NK-92 treated with Interleukin-12 subunit alpha and Interleukin-12 subunit beta, amount 100 ng/mL, for 24 hours (cell line): ENCODE measurements around the gene ANK3.

ENCODE experiments used
- DNase-seq: peaks from one replicate; lab custom pipeline; 2025; lab: John Stamatoyannopoulos, UW

The ANK3 gene

GRCh38 chr10:60031183-60031582 is 358.5 kb downstream of the ANK3 start:
- DNase-seq = no peak

DNA sequence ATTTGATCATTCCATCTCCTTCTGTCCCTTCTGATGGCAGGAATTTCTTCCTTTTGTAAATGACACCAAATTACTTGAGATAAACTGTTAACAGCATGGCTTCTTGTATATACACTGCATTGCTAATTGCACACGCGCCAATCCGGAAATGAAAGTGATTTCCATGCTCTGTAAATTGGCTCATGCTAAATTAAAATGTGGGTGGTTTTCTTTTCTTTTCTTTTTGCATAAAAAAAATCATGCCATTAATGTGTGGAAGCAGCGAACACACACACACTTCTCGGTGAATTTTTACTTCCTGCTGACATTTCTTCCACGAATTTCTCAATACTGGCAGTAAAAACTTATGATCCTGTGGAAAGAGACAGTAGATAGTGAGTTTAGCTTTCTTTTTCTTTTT is 360.2 kb downstream of the ANK3 start:
- no peak for DNase-seq

GRCh38 chr10:60028081-60028480 is 361.6 kb downstream of the ANK3 start:
- DNase-seq = no peak

- DNase-seq = no peak
Measured at GRCh38 chr10:60025279-60025678, 364.4 kb downstream of the ANK3 start.

- DNase-seq = no peak
Measured at GRCh38 chr10:60024506-60024905, 365.2 kb downstream of the ANK3 start.

DNA sequence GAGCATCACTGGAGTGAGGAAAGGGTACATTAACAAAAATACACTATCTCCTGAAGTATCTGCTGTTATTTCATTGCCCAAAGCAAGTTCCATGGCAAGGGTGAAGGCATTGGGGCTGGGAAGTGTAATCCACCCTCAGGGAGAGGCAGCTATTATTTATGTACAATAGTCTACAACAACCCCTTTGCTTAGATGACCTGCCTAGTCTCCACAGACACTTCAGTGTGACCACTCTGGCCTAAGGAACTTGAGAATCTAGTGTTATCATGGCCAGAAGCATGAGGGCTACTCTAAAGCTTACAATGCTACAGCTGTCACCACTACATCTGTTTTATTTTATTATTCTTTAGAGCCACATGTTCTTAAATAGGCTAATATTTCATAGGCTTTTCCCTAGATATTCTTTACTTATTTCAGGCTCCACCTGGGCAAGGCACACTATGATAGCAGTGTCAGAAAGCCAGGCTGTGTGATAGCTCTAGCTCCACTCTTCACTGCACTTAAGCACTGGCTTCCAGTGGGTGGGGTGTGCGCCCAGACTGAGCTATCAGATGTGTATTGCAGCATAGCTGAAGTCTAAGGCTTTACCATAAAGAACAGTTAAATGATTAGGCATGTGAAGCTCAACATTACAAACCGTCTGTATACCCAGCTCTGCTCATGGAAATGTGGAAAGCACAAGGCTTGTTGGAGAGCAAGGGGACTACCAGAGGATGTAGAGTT is 366.4 kb downstream of the ANK3 start:
- DNase-seq = no peak

DNA sequence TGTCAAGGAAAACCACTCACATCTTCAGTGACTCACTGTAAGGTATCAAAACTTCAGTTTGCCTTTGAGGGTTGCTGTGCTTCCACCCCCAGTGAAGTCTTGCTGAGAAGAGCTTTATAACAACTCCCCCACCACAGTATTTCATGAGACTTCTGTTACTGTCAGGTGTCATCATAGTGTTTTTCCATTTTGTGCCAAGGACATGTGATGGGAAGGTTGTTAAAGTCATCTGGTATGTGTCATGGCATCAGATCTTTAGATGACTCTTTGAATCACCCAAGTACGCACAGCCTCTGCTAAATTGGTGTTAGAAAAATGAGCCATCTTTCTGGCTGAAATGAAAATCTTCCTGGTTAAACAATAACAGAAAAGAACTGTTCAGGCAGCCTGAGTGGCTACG is 368.3 kb downstream of the ANK3 start:
- no peak for DNase-seq

DNA sequence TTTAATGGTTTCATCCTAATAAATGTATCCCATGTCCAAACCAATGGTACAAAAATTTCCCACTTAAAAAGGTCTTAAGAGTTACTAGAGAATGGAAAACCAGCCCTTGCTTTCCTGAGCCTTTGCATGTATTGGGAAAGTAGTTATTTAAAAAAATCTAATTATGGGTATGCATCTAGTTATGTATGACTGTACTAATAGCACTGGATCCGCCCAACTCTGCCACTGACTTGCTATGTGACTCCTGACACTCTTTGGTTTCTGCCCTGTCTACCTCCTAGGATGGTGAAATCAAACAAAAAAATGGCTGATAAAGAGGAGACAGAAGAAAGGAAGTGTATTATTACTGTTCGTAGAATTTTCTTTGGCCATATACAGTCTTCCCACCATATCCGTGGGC is 372.9 kb downstream of the ANK3 start:
- DNase-seq = no peak

DNA sequence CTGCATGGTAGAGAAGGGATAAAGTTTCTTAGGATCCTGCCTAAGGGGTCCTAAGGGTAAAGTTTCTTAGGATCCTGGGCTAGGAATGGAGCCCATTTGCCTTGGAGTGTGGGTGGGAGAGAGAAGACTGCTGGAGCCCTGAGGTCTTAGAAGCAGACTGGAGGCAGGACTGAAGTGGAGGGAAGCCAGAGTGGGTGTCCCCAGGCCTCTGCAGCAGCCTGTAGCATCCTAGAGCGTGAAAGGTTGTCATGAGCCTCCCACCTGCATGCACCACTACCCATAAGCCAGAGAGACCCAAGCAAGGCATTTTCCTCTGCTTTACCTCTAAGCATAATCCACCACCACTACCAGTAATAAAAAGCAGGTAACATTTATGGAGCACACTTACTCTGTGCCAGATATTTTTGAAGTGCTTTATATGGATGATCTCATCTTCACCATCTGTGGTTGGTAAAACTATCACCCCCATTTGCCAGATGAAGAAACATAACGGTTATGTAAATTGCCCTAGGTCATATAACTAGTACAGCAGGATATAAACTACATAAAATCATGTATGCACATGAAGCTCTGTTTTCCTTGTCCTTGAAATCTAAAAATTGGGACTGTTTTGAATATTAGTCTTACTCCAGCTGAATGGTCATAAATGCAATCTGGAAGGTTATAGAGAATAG is 379.8 kb downstream of the ANK3 start:
- DNase-seq = no peak

DNA sequence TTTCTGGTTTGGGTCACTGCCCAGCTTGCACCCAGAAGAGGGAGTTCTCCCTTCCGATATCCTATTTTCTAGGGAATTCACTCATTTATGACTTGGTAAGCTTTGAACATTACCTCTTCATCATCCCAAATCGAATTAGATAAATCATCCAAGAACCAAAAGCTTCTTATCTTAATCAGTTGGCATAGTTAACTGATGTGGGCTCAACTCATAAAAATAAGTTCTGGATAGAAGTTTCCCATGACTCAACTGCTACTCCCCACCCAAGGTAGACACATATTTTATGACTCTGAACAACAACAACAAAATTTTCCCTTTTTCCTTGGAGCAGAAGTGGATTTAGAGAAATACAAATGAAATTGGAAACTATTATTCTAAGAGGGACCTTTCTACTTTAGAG is 380.4 kb downstream of the ANK3 start:
- no peak for DNase-seq

DNA sequence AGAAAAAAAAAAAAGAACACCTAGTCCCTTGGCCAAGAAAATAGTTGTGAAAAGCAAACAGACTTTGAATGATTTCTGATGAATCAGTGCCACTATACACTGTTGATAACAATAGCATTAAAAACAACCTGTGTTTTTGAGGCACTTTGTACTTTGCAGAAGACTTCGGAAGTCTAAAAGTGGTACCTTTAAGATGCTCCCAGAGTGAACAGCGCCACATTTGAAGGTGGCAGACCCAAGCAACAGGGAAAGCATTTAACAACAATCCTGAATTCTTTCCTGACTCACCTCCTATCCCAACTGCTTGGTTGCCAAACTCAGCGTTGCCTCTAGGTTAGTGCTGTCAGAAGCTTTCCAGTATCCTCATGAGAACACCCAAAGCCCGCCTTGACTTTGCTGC is 380.9 kb downstream of the ANK3 start:
- DNase-seq = no peak

GRCh38 chr10:60006062-60006461 is 383.6 kb downstream of the ANK3 start:
- DNase-seq = no peak

DNA sequence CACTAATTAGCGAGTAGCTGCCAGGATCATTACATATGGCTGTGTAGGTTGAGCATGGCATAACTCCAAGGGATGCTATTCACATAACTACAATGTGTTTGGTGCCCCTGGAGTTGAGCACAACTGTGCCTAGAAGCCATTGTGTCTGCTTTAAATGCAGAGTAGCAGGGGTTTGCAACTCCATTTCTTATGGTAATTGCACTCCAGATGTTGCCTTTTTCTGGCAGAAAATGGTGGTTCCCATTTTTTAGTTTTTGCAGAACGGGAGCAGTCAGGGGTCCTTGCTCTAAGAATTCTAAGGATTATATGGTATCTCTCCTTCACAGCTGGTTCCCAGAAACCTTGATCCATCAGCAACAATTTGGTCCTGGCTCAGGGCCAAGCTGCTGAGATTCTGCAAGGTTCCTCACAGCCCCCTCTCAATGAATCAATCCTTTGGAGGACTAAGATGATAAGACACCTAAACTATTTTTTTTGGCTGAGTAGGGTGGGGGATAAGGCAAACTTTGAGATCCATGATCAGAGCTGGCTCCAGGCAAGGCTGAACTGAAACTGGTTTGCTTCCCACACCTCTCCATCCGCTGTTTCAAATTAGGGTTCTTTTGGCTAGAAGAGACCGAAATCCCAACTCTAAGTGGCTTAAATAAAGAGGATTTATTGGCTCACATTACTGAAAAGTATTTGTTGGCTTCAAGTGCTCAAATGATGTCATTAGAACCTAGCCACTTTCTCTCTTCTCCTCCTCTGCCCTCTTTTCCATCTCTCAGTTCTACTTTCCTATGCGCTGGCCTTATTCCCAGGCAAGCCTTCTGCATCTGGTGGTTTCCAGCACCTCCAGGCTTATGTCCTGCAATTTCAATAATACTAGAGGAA is 385.8 kb downstream of the ANK3 start:
- no peak for DNase-seq

DNA sequence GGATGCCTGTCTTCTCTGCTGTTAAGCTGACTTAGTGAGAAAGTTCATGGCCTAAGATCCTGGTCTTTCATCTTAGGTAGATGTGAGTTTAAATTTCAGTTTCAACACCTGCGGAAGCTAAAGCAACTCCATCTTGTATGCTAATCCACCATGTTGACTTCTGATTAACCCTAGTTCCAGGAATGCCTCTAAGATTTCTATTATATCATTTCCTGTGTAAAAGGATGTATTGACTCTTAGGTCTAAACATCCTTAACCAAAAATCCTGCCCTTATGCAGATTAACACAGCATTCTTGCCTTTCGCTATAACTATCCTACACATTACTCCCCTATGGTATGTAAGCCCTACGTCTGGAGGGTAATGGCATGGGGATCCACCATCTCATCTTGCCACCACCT is 388.9 kb downstream of the ANK3 start:
- no peak for DNase-seq

GRCh38 chr10:59997827-59998525 is 391.7 kb downstream of the ANK3 start:
- no peak for DNase-seq

DNA sequence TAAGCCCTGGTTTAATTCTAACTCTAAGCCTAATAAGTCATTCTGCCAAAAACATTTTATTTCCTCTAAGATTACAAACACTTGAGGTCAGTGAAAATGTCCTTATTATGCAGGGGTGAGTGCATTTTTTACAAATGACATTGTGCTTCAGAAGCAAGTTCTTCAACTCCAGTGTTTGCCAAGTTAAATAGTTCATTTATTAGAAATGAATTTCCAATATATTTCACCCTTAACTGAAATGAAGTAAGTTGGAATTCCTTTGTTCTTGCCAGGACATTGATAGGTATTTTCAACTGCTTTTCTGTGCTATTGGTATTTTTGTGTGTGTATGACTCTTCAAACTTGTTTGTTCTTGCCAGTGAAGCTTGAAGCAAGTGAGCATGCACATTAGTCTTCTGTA is 393.8 kb downstream of the ANK3 start:
- DNase-seq = no peak

DNA sequence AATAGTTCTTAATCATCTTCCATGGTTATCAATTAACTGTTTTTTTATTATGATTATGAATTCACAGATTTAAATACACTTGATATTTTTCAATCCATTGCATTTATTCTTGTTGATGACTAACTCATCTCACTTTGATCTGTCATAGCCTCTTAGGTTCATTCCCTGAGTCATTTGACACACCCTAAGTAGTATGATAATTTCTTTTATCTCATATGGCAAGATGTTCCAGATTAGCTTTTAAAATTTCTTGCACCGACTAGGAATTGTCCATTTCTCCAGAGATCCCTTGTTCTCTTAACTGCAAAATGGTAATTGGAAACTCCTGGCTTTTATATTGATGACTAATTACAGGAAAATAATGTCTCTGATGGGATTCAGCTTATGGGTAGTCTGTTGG is 395.7 kb downstream of the ANK3 start:
- no peak for DNase-seq

DNA sequence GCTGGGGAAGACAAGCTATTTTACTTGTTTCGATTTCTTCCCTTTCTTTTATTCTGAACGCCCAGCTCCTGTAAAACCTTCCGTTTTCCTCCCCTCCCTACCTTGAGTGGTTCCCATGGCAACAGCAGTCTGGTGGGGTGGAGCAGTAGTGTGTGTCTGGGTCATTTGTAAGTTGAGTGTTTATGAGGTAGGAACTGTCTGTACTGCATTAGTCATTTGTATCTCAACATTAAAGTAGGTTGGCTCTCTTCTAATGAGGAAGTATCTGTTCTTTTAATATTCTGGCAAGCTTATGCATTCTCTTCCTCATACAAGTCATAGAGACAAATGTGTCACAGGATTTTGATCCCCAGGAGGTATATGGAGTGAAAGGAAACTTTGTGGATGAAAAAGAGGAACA is 398.0 kb downstream of the ANK3 start:
- no peak for DNase-seq

DNA sequence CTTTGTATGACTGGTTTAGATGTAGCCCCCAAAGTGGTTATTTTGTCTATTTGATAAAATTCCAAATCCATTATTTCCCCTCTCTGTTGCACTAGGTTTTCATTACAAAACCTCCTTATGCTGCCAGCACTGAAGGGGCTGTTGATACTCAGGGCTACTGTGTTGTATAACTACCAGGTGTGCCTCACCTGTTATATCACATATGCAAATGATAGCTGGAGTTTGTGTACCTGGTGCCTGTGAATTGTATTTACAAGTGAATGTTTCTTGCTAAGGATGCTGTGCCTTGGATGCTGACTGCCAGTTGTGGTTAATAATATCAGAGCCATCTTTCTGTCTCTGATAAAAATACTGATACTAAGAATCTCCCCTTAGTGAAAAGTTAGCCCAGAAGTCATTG is 398.6 kb downstream of the ANK3 start:
- no peak for DNase-seq

DNA sequence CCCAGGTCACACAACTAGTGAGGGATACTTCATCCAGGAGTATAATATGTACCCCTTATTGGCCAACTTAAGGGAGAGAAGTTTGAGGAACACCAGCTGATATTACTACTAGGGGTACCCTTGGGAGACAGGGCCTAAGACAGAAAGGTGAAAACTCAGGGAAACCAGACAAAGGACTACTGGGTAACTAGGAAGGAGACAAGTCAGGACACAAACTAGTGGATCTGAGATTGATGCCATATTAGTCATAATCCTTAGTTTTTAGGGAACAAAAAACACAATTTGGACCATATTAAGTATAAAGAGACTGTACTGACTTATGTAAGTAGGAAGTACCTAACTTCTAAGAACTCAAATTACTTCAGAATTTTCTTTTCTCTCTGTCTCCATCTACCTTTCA is 404.0 kb downstream of the ANK3 start:
- no peak for DNase-seq

DNA sequence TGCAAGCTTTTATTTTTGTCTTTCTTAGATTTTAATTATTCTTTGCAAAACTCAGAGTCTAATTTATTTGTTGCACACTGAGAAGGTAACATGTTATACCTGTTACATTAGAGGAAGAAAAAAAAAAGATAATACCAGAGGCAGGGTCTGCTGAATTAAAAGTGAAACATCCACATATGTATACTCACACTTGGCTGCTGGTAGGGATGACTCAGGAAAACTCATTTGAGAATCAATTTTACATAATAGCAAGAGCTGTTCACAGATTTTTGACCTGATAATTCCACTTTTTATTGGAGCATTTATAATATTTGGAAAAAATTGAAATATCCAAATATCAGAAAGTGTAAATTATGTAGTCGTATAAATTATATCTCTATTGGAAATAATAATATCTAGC is 405.3 kb downstream of the ANK3 start:
- no peak for DNase-seq

- no peak for DNase-seq
Measured at GRCh38 chr10:59980356-59980755, 409.3 kb downstream of the ANK3 start.
